HG03097 (cell line): ENCODE measurements around the gene CLMP.
A peak's percentile ranks its signal among the peaks of the same experiment; 100 is the strongest.
"Not testable (repeated sequence)": the region's sequence is repeated elsewhere in the genome, so short reads cannot be mapped to it uniquely, and the experiment has no call there.

Experiments
- ATAC-seq: cut with Tn5 transposase; IDR thresholded peaks from one replicate; pipeline ENCODE4 v1.9.1; 2021; ENCODE audit not compliant: unreplicated experiment, low FRiP score

The CLMP gene

GRCh38 chr11:123090168-123090567 lies 104.9 kb downstream of the CLMP start:
- ATAC-seq = not testable (repeated sequence)

- not testable (repeated sequence) for ATAC-seq
Measured at GRCh38 chr11:123088896-123089295, 106.2 kb downstream of the CLMP start.

GRCh38 chr11:123087657-123088056 lies 107.4 kb downstream of the CLMP start:
- not testable (repeated sequence) for ATAC-seq

GRCh38 chr11:123086305-123086704 lies 108.7 kb downstream of the CLMP start:
- no peak for ATAC-seq

GRCh38 chr11:123085497-123085896 lies 109.6 kb downstream of the CLMP start:
- no peak for ATAC-seq

GRCh38 chr11:123084454-123084853 lies 110.6 kb downstream of the CLMP start:
- no peak for ATAC-seq

GRCh38 chr11:123083623-123084029 lies 111.4 kb downstream of the CLMP start:
- ATAC-seq = no peak

- ATAC-seq = no peak
Measured at GRCh38 chr11:123082977-123083376, 112.1 kb downstream of the CLMP start.

GRCh38 chr11:123080015-123080414 lies 115.0 kb downstream of the CLMP start:
- ATAC-seq = no peak

GRCh38 chr11:123076484-123076883 lies 118.6 kb downstream of the CLMP start:
- no peak for ATAC-seq

- no peak for ATAC-seq
Measured at GRCh38 chr11:123073343-123074057, 121.5 kb downstream of the CLMP start.

- ATAC-seq = no peak
Measured at GRCh38 chr11:123072762-123073161, 122.3 kb downstream of the CLMP start.

- no peak for ATAC-seq
Measured at GRCh38 chr11:123072332-123072761, 122.7 kb downstream of the CLMP start.

- peak; percentile 34 for ATAC-seq
Measured at GRCh38 chr11:123069908-123070821, 124.9 kb downstream of the CLMP start.

GRCh38 chr11:123065621-123066020 lies 129.4 kb downstream of the CLMP start:
- no peak for ATAC-seq

GRCh38 chr11:123063826-123064657 lies 131.0 kb downstream of the CLMP start:
- ATAC-seq = no peak

GRCh38 chr11:123062892-123063825 lies 131.9 kb downstream of the CLMP start:
- ATAC-seq = no peak

- peak; percentile 83 for ATAC-seq
Measured at GRCh38 chr11:123062158-123062891, 132.7 kb downstream of the CLMP start.
